K562 (cell line): ENCODE results near the gene GLRX2. TPM values are rescaled to one million over a fixed set of nuclear protein-coding genes. Genes with fewer than 3 reads are reported as not detected.

ENCODE experiments used
- ATAC-seq: fragments of 200-7000 bp; cut with Tn5 transposase; 3 replicates; pipeline ENCODE4 v1.9.1; 2020; ENCODE audit warnings: moderate library complexity
- BruUV-seq: library from RNA; stranded (reverse); fragments of 400-500 nt; replicated peaks from 2 replicates; lab custom pipeline; 2021; lab: Mats Ljungman, UMichigan
- CTCF ChIA-PET: fragments of 300-600 bp; formaldehyde crosslinking; extraction: SDS; loops from one replicate; lab custom pipeline; 2021; ENCODE audit warnings: low intra/inter-chr PET ratio; lab: Yijun Ruan, JAX
- POLR2A ChIA-PET: fragments of 300-600, 350-650 bp; sonication (Branson Sonifier 250); formaldehyde crosslinking; extraction: SDS; loops from one replicate; lab custom pipeline; 2021; ENCODE audit warnings: antibody characterized with exemption, inconsistent platforms; lab: Yijun Ruan, JAX
- DNase-seq, 4 experiments: peaks; one replicate each; pipeline versions ENCODE4 v3.0.0 to v3.0.0-alpha.2; 2011 to 2018; ENCODE audit warnings: low spot score in 3 of 4, mixed read lengths in 3 of 4; ENCODE audit errors: extremely low read depth in 1 of 4
- FAIRE-seq: peaks from 2 replicates; lab custom pipeline; 2011; peaks lifted over from hg19 to GRCh38; lab: Jason Lieb, UNC
- H2AFZ ChIP-seq: 2 replicates; pipeline ENCODE4 v1.6.0; 2011; ENCODE audit warnings: low read depth, low read length, control low read depth, inconsistent platforms
- H3K27ac ChIP-seq: fragments of 200-600 bp; 3 replicates; pipeline ENCODE4 v1.8.0; 2011; ENCODE audit warnings: low read depth, mild to moderate bottlenecking, control low read depth, inconsistent platforms, low read length, moderate library complexity, mixed read lengths; ENCODE audit errors: extremely low read depth
- H3K27me3 ChIP-seq, 2 experiments: fragments of 300-600 bp in 1 of 2; 2 replicates in 1 of 2; 3 replicates in 1 of 2; pipeline versions ENCODE4 v1.6.0 to v1.8.0; 2011; ENCODE audit warnings: inconsistent platforms in 2 of 2, low read length in 2 of 2, mild to moderate bottlenecking in 1 of 2, mixed read lengths in 1 of 2, moderate library complexity in 1 of 2; ENCODE audit not compliant: control insufficient read depth in 2 of 2, insufficient read depth in 2 of 2
- H3K36me3 ChIP-seq: fragments of 300-600 bp; 3 replicates; pipeline ENCODE4 v1.8.0; 2011; ENCODE audit warnings: mild to moderate bottlenecking, low read length, inconsistent platforms; ENCODE audit not compliant: control insufficient read depth, insufficient read depth
- H3K4me1 ChIP-seq, 2 experiments: fragments of 200-600 bp in 1 of 2; replicated peaks in 1 of 2; 2 replicates in 1 of 2; 3 replicates in 1 of 2; pipeline versions ENCODE4 v1.5.1 to v1.8.0; 2011; ENCODE audit warnings: inconsistent platforms in 2 of 2, low read length in 2 of 2, mild to moderate bottlenecking in 1 of 2, mixed read lengths in 1 of 2, moderate library complexity in 1 of 2; ENCODE audit not compliant: control insufficient read depth in 2 of 2, insufficient read depth in 2 of 2
- H3K4me2 ChIP-seq: 2 replicates; pipeline ENCODE4 v1.6.1; 2011; ENCODE audit warnings: low read length, control low read depth, inconsistent platforms, mixed read lengths; ENCODE audit not compliant: insufficient read depth
- H3K4me3 ChIP-seq: fragments of 200-600 bp; sonication (generic), shearing (Covaris generic); 2 replicates; pipeline ENCODE4 v1.5.1; 2016; ENCODE audit warnings: control low read depth, inconsistent platforms
- H3K79me2 ChIP-seq: fragments of 200-600 bp; 3 replicates; pipeline ENCODE4 v1.8.0; 2011; ENCODE audit warnings: low read length, inconsistent platforms; ENCODE audit not compliant: control insufficient read depth, insufficient read depth
- H3K9ac ChIP-seq, 2 experiments: 2 replicates each; pipeline versions ENCODE4 v1.6.0 to v1.6.1; 2011; ENCODE audit warnings: low read depth in 2 of 2, low read length in 2 of 2, control low read depth in 1 of 2, inconsistent platforms in 1 of 2, mild to moderate bottlenecking in 1 of 2, mixed read lengths in 1 of 2; ENCODE audit not compliant: insufficient read depth in 1 of 2
- H3K9me1 ChIP-seq: one replicate; pipeline ENCODE4 v1.6.0; 2011; ENCODE audit warnings: inconsistent platforms, mild to moderate bottlenecking, low read length, moderate library complexity; ENCODE audit not compliant: control insufficient read depth, insufficient read depth
- H3K9me3 ChIP-seq: replicated peaks from 2 replicates; pipeline ENCODE4 v1.5.1; 2011; ENCODE audit warnings: low read depth, low read length, inconsistent platforms; ENCODE audit not compliant: control insufficient read depth, insufficient read depth
- H4K20me1 ChIP-seq: replicated peaks from 2 replicates; pipeline ENCODE4 v1.6.1; 2011; ENCODE audit warnings: low read length, inconsistent platforms, mixed read lengths; ENCODE audit not compliant: control insufficient read depth, insufficient read depth
- CBFA2T2 ChIP-seq: fragments of 450-650 bp; conservative IDR thresholded peaks from 2 replicates; pipeline ENCODE4 v1.6.1; 2017; ENCODE audit warnings: mild to moderate bottlenecking
- CHD2 ChIP-seq: IDR thresholded peaks from 2 replicates; pipeline ENCODE4 v1.6.1; 2011; ENCODE audit warnings: low read depth, low read length
- DPF2 ChIP-seq: fragments of 450-650 bp; IDR thresholded peaks from 2 replicates; pipeline ENCODE4 v1.6.1; 2016
- HDAC1 ChIP-seq, 2 experiments: fragments of 450-650 bp; IDR thresholded peaks; 2 replicates each; pipeline ENCODE4 v1.6.1; 2016 to 2017; ENCODE audit warnings: inconsistent platforms in 1 of 2, mild to moderate bottlenecking in 1 of 2, moderate library complexity in 1 of 2
- HDAC2 ChIP-seq: fragments of 450-650 bp; IDR thresholded peaks from 2 replicates; pipeline ENCODE4 v1.6.1; 2016; ENCODE audit warnings: mild to moderate bottlenecking
- HDAC6 ChIP-seq: IDR thresholded peaks from 2 replicates; pipeline ENCODE4 v1.6.1; 2012; ENCODE audit warnings: low read depth, mild to moderate bottlenecking, control low read depth, inconsistent platforms, low read length, moderate library complexity
- JUND ChIP-seq, 2 experiments: IDR thresholded peaks; 2 replicates in 1 of 2; 3 replicates in 1 of 2; pipeline ENCODE4 v1.6.1; 2011; ENCODE audit warnings: borderline replicate concordance in 2 of 2, low read depth in 2 of 2, low read length in 2 of 2, improper control_type of control experiment in 1 of 2, missing biosample characterization in 1 of 2, missing genetic modification characterization in 1 of 2, missing genetic modification reagents in 1 of 2
- MTA1 ChIP-seq: fragments of 450-650 bp; IDR thresholded peaks from 2 replicates; pipeline ENCODE4 v1.6.1; 2017; ENCODE audit warnings: borderline replicate concordance
- MTA2 ChIP-seq: fragments of 450-650 bp; IDR thresholded peaks from 2 replicates; pipeline ENCODE4 v1.6.1; 2016; ENCODE audit warnings: low read depth
- NFYB ChIP-seq: IDR thresholded peaks from 2 replicates; pipeline ENCODE4 v1.6.1; 2011; ENCODE audit warnings: mild to moderate bottlenecking, moderate library complexity; ENCODE audit not compliant: insufficient read length; ENCODE audit errors: extremely low read depth
- PATZ1 ChIP-seq: fragments of 250-450 bp; sonication (Bioruptor Pico); IDR thresholded peaks from 2 replicates; pipeline ENCODE4 v1.5.0; 2020; ENCODE audit warnings: mild to moderate bottlenecking, borderline replicate concordance
- POU5F1 ChIP-seq: fragments of 150-350 bp; IDR thresholded peaks from 2 replicates; pipeline ENCODE4 v1.6.1; 2014; ENCODE audit warnings: borderline replicate concordance, low read length, low read depth, mild to moderate bottlenecking; ENCODE audit not compliant: partially characterized antibody
- PRPF4 ChIP-seq: fragments of 200-400 bp; formaldehyde crosslinking; IDR thresholded peaks from one replicate; pipeline ENCODE4 v1.6.1; 2017; ENCODE audit warnings: low read length, low read depth, mild to moderate bottlenecking; ENCODE audit not compliant: insufficient read depth, poor library complexity, severe bottlenecking
- RBM17 ChIP-seq: fragments of 200-400 bp; formaldehyde crosslinking; IDR thresholded peaks from 2 replicates; pipeline ENCODE4 v1.6.1; 2017; ENCODE audit warnings: low read depth, mild to moderate bottlenecking, low read length, borderline replicate concordance
- SMARCA4 ChIP-seq: fragments of 450-650 bp; IDR thresholded peaks from 2 replicates; pipeline ENCODE4 v1.6.1; 2016
- ZFPM2 ChIP-seq: fragments of 250-450 bp; sonication (Bioruptor Pico); IDR thresholded peaks from 2 replicates; pipeline ENCODE4 v1.5.1; 2022; ENCODE audit warnings: mild to moderate bottlenecking
- ZNF133 ChIP-seq: fragments of 250-450 bp; sonication (Bioruptor Pico); IDR thresholded peaks from 2 replicates; pipeline ENCODE4 v1.4.0; 2020; ENCODE audit warnings: mild to moderate bottlenecking
- ZNF766 ChIP-seq: fragments of 200-800 bp; sonication (Bioruptor generic); conservative IDR thresholded peaks from 2 replicates; pipeline ENCODE4 v1.6.1; 2016; ENCODE audit warnings: missing genetic modification characterization, missing compliant biosample characterization
- ZZZ3 ChIP-seq: fragments of 450-650 bp; IDR thresholded peaks from 2 replicates; pipeline ENCODE4 v1.6.1; 2016; ENCODE audit warnings: antibody characterized with exemption, mild to moderate bottlenecking, moderate library complexity
- WGBS: fragments of 100-300 bp; shearing (Covaris generic); methylation state at CpG from one replicate; pipeline ENCODE4 v1.1.6; 2016; ENCODE audit warnings: low coverage, mixed read lengths; ENCODE audit not compliant: insufficient coverage; ENCODE audit errors: missing lambda C conversion rate; 5-methylcytosine and 5-hydroxymethylcytosine counted together
- in situ Hi-C: fragments of 300-500 bp; cut with MboI; formaldehyde crosslinking; loops from 4 replicates; pipeline ENCODE4 v1.15.0; 2018; ENCODE audit warnings: inconsistent platforms, mixed read lengths
- intact Hi-C: fragments of 100-400 bp; cut with micrococcal nuclease; formaldehyde crosslinking; loops from 2 replicates; pipeline ENCODE4 v1.14.2; 2022
- polyA plus RNA-seq, 8 experiments: library from polyadenylated mRNA; depleted of rRNA in 4 of 8; stranded (reverse) in 5 of 8; unstranded in 3 of 8; fragments of >200 nt; fragmentation: Nextera tagmentation in 2 of 8; fragmentation: Illumina TruSeq in 1 of 8; extraction: Ambion mirVana in 2 of 8; extraction: Trizol in 1 of 8; gene quantifications; 2 replicates each; pipeline versions ENCODE4 v1.2.1 to v1.2.3, GENCODE V29; 2011 to 2014; ENCODE audit warnings: inconsistent platforms in 1 of 8, missing spikeins in 1 of 8
- total RNA-seq, 7 experiments: library from RNA; depleted of rRNA in 6 of 7; stranded (reverse); fragments of >200 nt in 6 of 7; fragmentation: Illumina TruSeq in 2 of 7; extraction: Trizol in 2 of 7; gene quantifications; 2 replicates each; pipeline versions ENCODE4 v1.2.1 to v1.2.3, GENCODE V29; 2011 to 2021; ENCODE audit warnings: low replicate concordance in 1 of 7
- TF ChIP-seq, protein P1 (sequence below): IDR thresholded peaks from 2 replicates; pipeline ENCODE4 v1.6.1; 2011; ENCODE audit warnings: borderline replicate concordance, low read depth, mild to moderate bottlenecking, moderate library complexity, low read length; ENCODE audit not compliant: insufficient read depth, poor library complexity, severe bottlenecking

GLRX2 gene
- total and polyA plus RNA-seq, 9 of the 15 experiments (the other 6 are each of a cell fraction or from before 2014, with no cell fraction given): 13.3 to 82.6 (median 55.1) TPM

GRCh38 chr1:193079187-193079586, 26.0 kb downstream of the GLRX2 start:
- Histone ChIP-seq H3K27me3 (no peaks in the 10 kb centered on the region), H4K20me1 (no peaks in the 10 kb centered on the region), H2AFZ (no peak overlapping the region), H3K9ac (no peak overlapping the region), H3K4me1 (no peaks in the 10 kb centered on the region), H3K4me2 (no peak overlapping the region), H3K9me3 (peaks cover 12% of the 10 kb centered on the region), H3K9me1 (no peaks in the 10 kb centered on the region), H3K27ac (no peak overlapping the region), H3K4me3 (no peak overlapping the region), H3K36me3 (peaks cover 83% of the 10 kb centered on the region), H3K79me2 (peaks cover 17% of the 10 kb centered on the region)
- FAIRE-seq (peak; percentile 56), ATAC-seq (peak; percentile 34), DNase-seq (peak in 1 of 4 experiments; percentile 59)
- intact Hi-C loops (no loop called here), in situ Hi-C loops (no loop called here)
- WGBS: 59% methylated on average over 3 of the region's 3 CpGs
- BruUV-seq: no TSS peak
- POLR2A ChIA-PET: interaction anchor here (1.0 to 4.9 kb wide), 4 partner anchors 9 to 21 kb away, joined by 3 to 21 read pairs (median 6); partner anchors contain the start of gene UCHL5
- CTCF ChIA-PET: no interaction called here
- TF ChIP-seq ZFPM2 (CRISPR knock-in tag): no peak
- TF ChIP-seq NFYB: no peak
- no peak for TF ChIP-seq PRPF4
- TF ChIP-seq RBM17: no peak
- peak; percentile 84 for TF ChIP-seq CBFA2T2
- TF ChIP-seq ZZZ3: no peak
- TF ChIP-seq CHD2: no peak
- TF ChIP-seq, protein P1, sequence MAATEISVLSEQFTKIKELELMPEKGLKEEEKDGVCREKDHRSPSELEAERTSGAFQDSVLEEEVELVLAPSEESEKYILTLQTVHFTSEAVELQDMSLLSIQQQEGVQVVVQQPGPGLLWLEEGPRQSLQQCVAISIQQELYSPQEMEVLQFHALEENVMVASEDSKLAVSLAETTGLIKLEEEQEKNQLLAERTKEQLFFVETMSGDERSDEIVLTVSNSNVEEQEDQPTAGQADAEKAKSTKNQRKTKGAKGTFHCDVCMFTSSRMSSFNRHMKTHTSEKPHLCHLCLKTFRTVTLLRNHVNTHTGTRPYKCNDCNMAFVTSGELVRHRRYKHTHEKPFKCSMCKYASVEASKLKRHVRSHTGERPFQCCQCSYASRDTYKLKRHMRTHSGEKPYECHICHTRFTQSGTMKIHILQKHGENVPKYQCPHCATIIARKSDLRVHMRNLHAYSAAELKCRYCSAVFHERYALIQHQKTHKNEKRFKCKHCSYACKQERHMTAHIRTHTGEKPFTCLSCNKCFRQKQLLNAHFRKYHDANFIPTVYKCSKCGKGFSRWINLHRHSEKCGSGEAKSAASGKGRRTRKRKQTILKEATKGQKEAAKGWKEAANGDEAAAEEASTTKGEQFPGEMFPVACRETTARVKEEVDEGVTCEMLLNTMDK: no peak
- no peak for TF ChIP-seq MTA1
- TF ChIP-seq DPF2: peak; percentile 58
- TF ChIP-seq ZNF133 (CRISPR knock-in tag): no peak
- peak; percentile 26; the same call in 1 of the 2 replicates for TF ChIP-seq MTA2
- no peak for TF ChIP-seq ZNF766 (CRISPR knock-in tag)
- no peak for TF ChIP-seq POU5F1
- 0 out of 4 replicates have a peak, but pooled peaks of 1 of the 2 experiments have one; percentile 29 for TF ChIP-seq HDAC1 (IDR thresholded peaks at IDR 0.05)
- TF ChIP-seq SMARCA4: peak; percentile 57
- TF ChIP-seq PATZ1 (CRISPR knock-in tag): no peak
- TF ChIP-seq JUND (IDR thresholded peaks at IDR 0.05; ENCODE audit: borderline replicate concordance, low read depth, low read length): 0 out of 2 replicates have a peak, but pooled peaks have one; percentile 5
- TF ChIP-seq JUND (tag; IDR thresholded peaks at IDR 0.05; ENCODE audit: borderline replicate concordance, low read depth, low read length): no peak
- 0 out of 2 replicates have a peak, but pooled peaks have one; percentile 29 for TF ChIP-seq HDAC2
- TF ChIP-seq HDAC6: no peak
